DND-41 (cell line): Measurements from ENCODE around the gene C6.

ENCODE experiments used
- ATAC-seq: fragments of 200-7000 bp; cut with Tn5 transposase; 3 replicates; pipeline ENCODE4 v1.9.1; 2021; ENCODE audit warnings: low read depth; ENCODE audit not compliant: insufficient read depth
- DNase-seq: peaks from one replicate; pipeline ENCODE4 v3.0.0-alpha.2; 2020
- H2AFZ ChIP-seq: 2 replicates; pipeline ENCODE4 v1.6.0; 2012; ENCODE audit warnings: low read depth, low read length
- H3K27ac ChIP-seq: 2 replicates; pipeline ENCODE4 v1.5.1; 2012; ENCODE audit warnings: low read length, inconsistent platforms
- H3K27me3 ChIP-seq: fragments of 200-600 bp; sonication (generic); 2 replicates; pipeline ENCODE4 v1.6.0; 2012; ENCODE audit warnings: low read length, mild to moderate bottlenecking, inconsistent platforms; ENCODE audit not compliant: insufficient read depth, poor library complexity
- H3K36me3 ChIP-seq: 2 replicates; pipeline ENCODE4 v1.5.1; 2012; ENCODE audit warnings: low read length, inconsistent platforms; ENCODE audit not compliant: insufficient read depth
- H3K4me1 ChIP-seq: 2 replicates; pipeline ENCODE4 v1.5.1; 2012; ENCODE audit warnings: mild to moderate bottlenecking, low read length; ENCODE audit not compliant: insufficient read depth
- H3K4me2 ChIP-seq: 2 replicates; pipeline ENCODE4 v1.6.0; 2012; ENCODE audit warnings: mild to moderate bottlenecking, moderate library complexity, low read length, inconsistent platforms; ENCODE audit not compliant: insufficient read depth
- H3K4me3 ChIP-seq, 2 experiments: fragments of 200-600 bp in 1 of 2; shearing (Covaris generic) in 1 of 2; 2 replicates each; pipeline ENCODE4 v1.5.1; 2012 to 2016; ENCODE audit warnings: inconsistent platforms in 2 of 2, low read length in 2 of 2, mild to moderate bottlenecking in 2 of 2, low read depth in 1 of 2, moderate library complexity in 1 of 2
- H3K79me2 ChIP-seq: 2 replicates; pipeline ENCODE4 v1.6.0; 2012; ENCODE audit warnings: low read length, inconsistent platforms; ENCODE audit not compliant: insufficient read depth
- H3K9ac ChIP-seq: 2 replicates; pipeline ENCODE4 v1.6.0; 2012; ENCODE audit warnings: low read depth, mild to moderate bottlenecking, inconsistent platforms, low read length, moderate library complexity
- H3K9me3 ChIP-seq: 2 replicates; pipeline ENCODE4 v1.5.1; 2012; ENCODE audit warnings: low read length, moderate library complexity, mild to moderate bottlenecking, inconsistent platforms; ENCODE audit not compliant: insufficient read depth, severe bottlenecking
- H4K20me1 ChIP-seq: 2 replicates; pipeline ENCODE4 v1.6.0; 2012; ENCODE audit warnings: low read length; ENCODE audit not compliant: insufficient read depth
- EZH2 ChIP-seq: IDR thresholded peaks from 3 replicates; pipeline ENCODE4 v1.6.1; 2012; ENCODE audit warnings: borderline replicate concordance, low read depth, mild to moderate bottlenecking, moderate library complexity, low read length, inconsistent platforms; ENCODE audit not compliant: severe bottlenecking
- TF ChIP-seq, protein P1 (sequence below): IDR thresholded peaks from 2 replicates; pipeline ENCODE4 v1.5.1; 2012; ENCODE audit warnings: borderline replicate concordance, low read length, moderate library complexity, mild to moderate bottlenecking; ENCODE audit not compliant: poor library complexity, severe bottlenecking; ENCODE audit errors: extremely low read depth

Gene C6

DNA sequence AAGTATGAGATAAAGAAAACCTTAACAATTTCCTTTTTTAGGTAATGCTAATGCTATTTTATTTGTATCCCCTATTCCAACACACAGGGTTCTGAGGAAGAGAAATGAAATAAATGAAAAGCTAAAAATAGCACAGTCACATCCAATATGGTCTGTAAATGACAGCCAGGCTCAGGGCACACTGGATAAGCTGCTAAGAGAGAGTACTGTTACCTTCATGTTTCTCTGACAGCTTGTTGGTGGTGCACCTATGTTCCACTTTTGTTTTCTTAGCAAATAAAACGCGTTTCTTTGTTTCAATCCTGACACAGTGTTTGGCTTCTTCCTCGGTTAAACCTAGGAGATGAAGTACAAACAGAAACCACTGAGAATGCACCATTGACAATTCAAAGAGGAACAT lies 41.3 kb downstream of the C6 start:
- Histone ChIP-seq H3K79me2 (no peaks in the 10 kb centered on the region), H3K27ac (no peak overlapping the region), H3K9me3 (no peaks in the 10 kb centered on the region), H3K36me3 (no peaks in the 10 kb centered on the region), H3K4me3 (no peak overlapping the region), H4K20me1 (no peaks in the 10 kb centered on the region), H2AFZ (no peak overlapping the region), H3K27me3 (no peaks in the 10 kb centered on the region), H3K4me1 (no peaks in the 10 kb centered on the region), H3K9ac (no peak overlapping the region), H3K4me2 (no peak overlapping the region)
- TF ChIP-seq EZH2, result no peak
- TF ChIP-seq, protein P1, sequence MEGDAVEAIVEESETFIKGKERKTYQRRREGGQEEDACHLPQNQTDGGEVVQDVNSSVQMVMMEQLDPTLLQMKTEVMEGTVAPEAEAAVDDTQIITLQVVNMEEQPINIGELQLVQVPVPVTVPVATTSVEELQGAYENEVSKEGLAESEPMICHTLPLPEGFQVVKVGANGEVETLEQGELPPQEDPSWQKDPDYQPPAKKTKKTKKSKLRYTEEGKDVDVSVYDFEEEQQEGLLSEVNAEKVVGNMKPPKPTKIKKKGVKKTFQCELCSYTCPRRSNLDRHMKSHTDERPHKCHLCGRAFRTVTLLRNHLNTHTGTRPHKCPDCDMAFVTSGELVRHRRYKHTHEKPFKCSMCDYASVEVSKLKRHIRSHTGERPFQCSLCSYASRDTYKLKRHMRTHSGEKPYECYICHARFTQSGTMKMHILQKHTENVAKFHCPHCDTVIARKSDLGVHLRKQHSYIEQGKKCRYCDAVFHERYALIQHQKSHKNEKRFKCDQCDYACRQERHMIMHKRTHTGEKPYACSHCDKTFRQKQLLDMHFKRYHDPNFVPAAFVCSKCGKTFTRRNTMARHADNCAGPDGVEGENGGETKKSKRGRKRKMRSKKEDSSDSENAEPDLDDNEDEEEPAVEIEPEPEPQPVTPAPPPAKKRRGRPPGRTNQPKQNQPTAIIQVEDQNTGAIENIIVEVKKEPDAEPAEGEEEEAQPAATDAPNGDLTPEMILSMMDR, result no peak
- ATAC-seq (no peak), DNase-seq (no peak)

DNA sequence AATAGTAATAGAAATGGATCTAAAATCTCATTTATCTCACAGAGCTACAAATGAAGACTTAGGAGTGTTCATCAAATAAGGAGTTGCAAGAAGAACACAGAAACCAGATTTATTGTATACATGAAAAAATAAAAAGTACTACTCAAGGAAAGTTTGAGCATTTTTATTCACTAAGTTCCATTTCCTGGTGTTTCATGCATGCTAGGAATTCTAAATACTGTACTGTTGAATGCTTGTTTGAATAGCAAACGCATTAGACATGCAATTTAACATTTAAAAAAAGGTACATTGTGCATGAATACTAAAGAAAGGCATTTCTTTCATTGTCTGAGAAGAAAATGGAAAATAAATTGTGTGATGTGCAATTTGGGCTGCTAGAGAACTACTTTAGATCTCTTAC lies 52.1 kb downstream of the C6 start:
- no peaks in the 10 kb centered on the region for H4K20me1 ChIP-seq
- no peak overlapping the region for H3K27ac ChIP-seq
- no peak for ATAC-seq
- no peak for TF ChIP-seq EZH2
- TF ChIP-seq, protein P1, result no peak
- no peaks in the 10 kb centered on the region for H3K4me1 ChIP-seq
- H3K4me2 ChIP-seq, result no peak overlapping the region
- no peaks in the 10 kb centered on the region for H3K79me2 ChIP-seq
- H2AFZ ChIP-seq, result no peak overlapping the region
- DNase-seq, result no peak
- H3K4me3 ChIP-seq, result no peak overlapping the region
- H3K36me3 ChIP-seq, result no peaks in the 10 kb centered on the region
- H3K9me3 ChIP-seq, result no peaks in the 10 kb centered on the region
- peaks cover 5% of the 10 kb centered on the region for H3K27me3 ChIP-seq
- H3K9ac ChIP-seq, result no peak overlapping the region

DNA sequence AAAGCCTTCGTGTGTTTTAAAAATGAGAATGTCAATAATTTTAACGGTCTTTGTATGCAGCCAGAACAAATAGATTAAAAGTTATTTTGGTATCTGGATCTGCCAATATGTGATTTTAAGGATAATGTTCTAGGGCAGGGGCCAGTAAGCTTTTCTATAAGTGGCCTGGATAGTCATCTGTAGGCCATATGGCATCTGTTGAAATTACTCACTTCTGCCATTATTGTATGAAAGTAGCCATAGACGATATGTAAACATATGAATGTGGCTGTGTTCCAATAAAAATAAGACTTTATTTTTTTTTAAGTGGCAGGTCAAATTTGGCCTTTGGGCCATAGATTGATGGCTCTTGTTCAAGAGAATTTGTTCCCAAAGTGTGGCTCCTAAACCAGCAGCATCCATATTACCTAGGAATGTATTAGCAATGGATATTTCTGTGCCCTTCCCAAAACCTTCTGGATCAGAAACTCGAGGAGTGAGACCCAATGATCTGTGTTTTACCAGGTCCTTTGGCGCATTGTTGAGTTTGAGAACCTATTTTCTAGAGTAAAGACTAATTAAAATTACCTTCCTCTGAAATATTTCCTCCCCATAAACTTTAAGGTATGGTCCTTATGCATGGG lies 55.9 kb downstream of the C6 start:
- H3K4me2 ChIP-seq, result no peak overlapping the region
- H3K4me3 ChIP-seq, result no peak overlapping the region
- no peaks in the 10 kb centered on the region for H3K4me1 ChIP-seq
- no peak for ATAC-seq
- H4K20me1 ChIP-seq, result no peaks in the 10 kb centered on the region
- H2AFZ ChIP-seq, result no peak overlapping the region
- no peaks in the 10 kb centered on the region for H3K9me3 ChIP-seq
- H3K27ac ChIP-seq, result no peak overlapping the region
- no peaks in the 10 kb centered on the region for H3K27me3 ChIP-seq
- H3K9ac ChIP-seq, result no peak overlapping the region
- H3K36me3 ChIP-seq, result no peaks in the 10 kb centered on the region
- no peak for DNase-seq
- TF ChIP-seq EZH2, result no peak
- TF ChIP-seq, protein P1, result no peak
- H3K79me2 ChIP-seq, result no peaks in the 10 kb centered on the region
